Left lobe of liver (tissue), 2 donors: ENCODE measurements around the gene GLB1L. TPM values are rescaled to one million over a fixed set of nuclear protein-coding genes. Genes with fewer than 3 reads are reported as not detected.
"Not testable (repeated sequence)": the region's sequence is repeated elsewhere in the genome, so short reads cannot be mapped to it uniquely, and the experiment has no call there.

Source experiments
- ATAC-seq: fragments of 200-7000 bp; cut with Tn5 transposase; one replicate; pipeline ENCODE4 v1.9.1; 2020; ENCODE audit warnings: mild to moderate bottlenecking, moderate library complexity
- DNase-seq: peaks from one replicate; pipeline ENCODE4 v3.0.0-alpha.2; 2020; ENCODE audit warnings: low spot score
- total RNA-seq: library from RNA; stranded (reverse); gene quantifications from one replicate; pipeline ENCODE4 v1.2.1, GENCODE V29; 2021
- donor health status: DM: no; HTN: no; CAD: no; lungs with moderate emphysema.
- donor health status: DM: no; HTN: yes; CAD: no.

The GLB1L gene
- total RNA-seq, 1 donor from 2014 or later: 3.1 TPM

- DNase-seq (no peak), ATAC-seq (no peak)
These were observed 35.7 kb downstream of the GLB1L start for GRCh38 chr2:219209236-219210195.

- DNase-seq (no peak), ATAC-seq (peak; percentile 8)
These were observed 37.1 kb downstream of the GLB1L start for GRCh38 chr2:219207884-219208740.

DNA sequence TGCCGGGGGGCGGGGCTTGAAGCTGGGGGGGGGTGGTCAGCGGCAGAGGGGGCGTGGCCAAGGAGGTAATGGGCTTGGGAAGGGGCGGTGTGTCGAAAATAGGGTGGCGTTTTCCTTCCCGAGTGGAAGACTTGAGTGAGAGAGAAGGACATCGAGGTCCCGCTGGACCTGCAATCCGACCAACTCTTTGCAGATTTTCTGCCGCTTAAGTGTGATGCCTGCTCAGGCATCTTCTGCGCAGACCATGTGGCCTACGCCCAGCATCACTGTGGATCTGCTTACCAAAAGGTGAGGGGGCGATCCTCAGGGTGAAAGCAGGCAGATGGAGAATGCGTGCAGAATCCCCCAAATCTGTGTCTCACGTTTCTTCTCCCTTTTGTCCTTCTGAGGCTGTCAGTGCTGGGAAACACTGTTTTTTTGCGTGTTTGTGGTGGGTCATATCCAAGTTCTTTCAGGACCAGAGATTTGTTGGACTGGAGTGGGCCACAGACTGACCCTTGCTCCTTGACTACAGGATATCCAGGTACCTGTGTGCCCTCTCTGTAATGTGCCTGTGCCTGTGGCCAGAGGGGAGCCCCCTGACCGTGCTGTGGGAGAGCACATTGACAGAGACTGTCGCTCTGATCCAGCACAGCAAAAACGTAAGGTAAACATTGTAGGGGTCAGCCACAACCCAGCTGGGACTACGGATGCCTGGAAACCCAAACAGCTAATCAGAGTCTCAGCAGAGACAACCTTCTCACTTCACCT, 37.9 kb downstream of the GLB1L start:
- DNase-seq: peak; percentile 48
- ATAC-seq: peak; percentile 0

- peak; percentile 90 for ATAC-seq
These were observed 38.7 kb downstream of the GLB1L start, which contains the start of gene ZFAND2B for GRCh38 chr2:219206328-219207133. ZFAND2B (plus strand) TSS chr2:219206782; CDS start chr2:219206988, 206 bp downstream.

GRCh38 chr2:219205981-219206327, 39.3 kb downstream of the GLB1L start:
- ATAC-seq (no peak), DNase-seq (no peak)

More at GRCh38 chr2:219206328-219207133, 38.7 kb downstream of the GLB1L start, which contains the start of gene ZFAND2B:
- DNase-seq: peak; percentile 96

- DNase-seq (no peak), ATAC-seq (no peak)
These were observed 40.1 kb downstream of the GLB1L start for GRCh38 chr2:219205165-219205538.

DNA sequence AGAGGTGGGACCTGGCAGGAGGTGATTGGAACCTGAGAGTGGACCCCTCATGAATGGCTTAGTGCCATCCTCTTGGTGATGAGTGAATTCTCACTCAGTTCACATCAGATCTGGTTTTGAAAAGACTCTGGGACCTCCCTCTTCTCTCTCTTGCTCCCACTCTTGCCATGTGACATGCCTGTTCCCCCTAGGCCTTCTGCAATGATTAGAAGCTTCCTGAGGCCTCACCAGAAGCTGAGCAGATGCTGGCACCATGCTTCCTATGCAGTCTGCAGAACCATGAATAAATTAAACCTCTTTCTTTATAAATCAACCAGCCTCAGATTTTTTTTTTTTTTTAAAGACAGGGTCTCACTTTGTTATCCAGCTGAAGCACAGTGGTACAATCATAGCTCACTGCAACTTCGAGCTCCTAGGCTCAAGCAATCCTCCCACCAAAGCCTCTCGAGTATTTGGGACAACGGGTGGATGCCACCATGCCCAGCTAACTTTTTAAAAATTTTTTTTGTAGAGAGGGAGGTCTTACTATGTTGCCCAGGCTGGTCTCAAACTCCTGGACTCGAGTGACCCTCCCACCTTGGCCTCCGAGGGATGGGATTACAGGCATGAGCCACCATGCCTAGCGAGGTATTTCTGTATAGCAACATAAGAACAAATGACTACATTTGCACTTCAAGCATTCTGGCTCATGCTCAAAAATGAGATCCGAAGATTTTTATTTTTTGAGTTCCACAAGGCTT, 40.6 kb downstream of the GLB1L start:
- DNase-seq (no peak), ATAC-seq (no peak)

GRCh38 chr2:219201331-219201730, 43.9 kb downstream of the GLB1L start:
- ATAC-seq, DNase-seq: not testable (repeated sequence)

DNA sequence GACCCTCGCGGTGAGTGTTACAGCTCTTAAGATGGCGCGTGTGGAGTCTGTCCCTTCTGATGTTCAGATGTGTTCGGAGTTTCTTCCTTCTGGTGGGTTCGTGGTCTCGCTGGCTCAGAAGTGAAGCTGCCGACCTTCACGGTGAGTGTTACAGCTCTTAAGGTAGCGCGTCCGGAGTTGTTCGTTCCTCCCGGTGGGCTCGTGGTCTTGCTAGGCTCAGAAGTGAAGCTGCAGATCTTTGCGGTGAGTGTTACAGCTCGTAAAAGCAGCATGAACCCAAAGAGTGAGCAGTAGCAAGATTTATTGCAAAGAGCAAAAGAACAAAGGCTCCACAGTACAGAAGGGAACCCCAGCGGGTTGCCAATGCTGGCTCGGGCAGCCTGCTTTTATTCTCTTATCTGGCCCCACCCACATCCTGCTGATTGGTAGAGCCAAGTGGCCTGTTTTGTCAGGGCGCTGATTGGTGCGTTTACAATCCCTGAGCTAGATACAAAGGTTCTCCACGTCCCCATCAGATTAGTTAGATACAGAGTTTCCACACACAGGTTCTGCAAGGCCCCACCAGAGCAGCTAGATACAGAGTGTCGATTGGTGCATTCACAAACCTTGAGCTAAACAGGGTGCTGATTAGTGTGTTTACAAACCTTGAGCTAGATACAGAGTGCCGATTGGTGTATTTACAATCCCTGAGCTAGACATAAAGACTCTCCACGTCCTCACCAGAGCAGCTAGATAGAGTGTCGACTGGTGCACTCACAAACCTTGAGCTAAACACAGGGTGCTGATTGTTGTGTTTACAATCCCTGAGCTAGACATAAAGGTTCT, 44.5 kb downstream of the GLB1L start:
- DNase-seq, ATAC-seq: not testable (repeated sequence)

- DNase-seq (no peak), ATAC-seq (no peak)
These were observed 45.6 kb downstream of the GLB1L start for GRCh38 chr2:219199470-219200211.

DNA sequence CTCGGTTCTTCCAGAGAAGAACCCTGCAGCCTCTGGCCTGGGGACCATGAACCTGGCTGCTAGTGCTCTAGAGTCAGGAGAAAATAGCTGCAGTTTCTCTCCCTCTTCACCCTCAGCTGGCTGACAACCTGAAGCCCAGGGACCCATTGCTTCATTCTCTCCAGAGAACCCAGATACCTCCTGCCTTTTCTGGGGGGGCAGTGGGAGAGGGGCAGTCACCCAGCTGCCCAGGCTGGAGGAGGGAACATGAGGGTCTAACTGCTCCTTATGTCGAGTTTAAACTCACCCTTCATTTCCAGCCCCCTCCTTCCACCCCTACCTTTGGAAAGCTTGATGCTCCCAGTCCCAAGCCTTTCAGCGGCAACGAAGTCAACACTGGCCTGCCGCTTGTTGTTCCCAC, 46.3 kb downstream of the GLB1L start:
- ATAC-seq (no peak), DNase-seq (no peak)

GRCh38 chr2:219197388-219197787, 47.9 kb downstream of the GLB1L start:
- DNase-seq: no peak
- ATAC-seq: no peak

DNA sequence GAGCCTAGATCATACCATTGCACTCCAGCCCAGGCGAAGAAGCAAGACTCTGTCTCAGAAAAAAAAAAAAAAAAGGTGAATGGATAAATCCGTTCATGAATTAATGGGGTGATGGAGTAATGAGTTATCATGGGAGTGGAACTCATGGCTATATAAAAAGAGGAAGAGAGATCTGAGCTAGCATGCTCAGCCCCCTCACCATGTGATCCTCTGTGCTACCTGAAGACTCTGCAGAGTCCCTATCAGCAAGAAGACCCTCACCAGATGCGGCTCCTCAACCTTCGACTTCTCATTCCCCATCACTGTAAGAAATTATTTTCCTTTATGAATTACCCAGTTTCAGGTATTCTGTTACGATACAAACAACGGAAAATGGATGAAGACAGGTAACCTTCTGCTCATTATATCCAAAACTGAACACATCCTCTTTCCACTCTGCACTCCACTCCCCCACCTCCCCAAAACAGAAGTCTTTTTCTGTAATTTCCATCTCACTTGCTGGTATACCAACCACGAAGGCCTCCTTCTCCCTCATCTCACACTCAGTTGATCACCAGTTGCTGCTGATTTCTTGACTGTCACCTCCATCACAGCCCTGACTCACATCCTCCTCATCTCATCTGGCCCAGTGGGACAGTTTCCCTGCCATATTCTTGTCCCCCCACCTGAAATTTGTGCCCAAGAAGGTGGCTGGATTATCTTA, 58.3 kb downstream of the GLB1L start:
- DNase-seq (no peak), ATAC-seq (no peak)
